VCaP (cell line): ENCODE results near the gene CPNE4.

Experiments
- H3K27ac ChIP-seq: fragments of 450-650 bp; 2 replicates; pipeline ENCODE4 v1.5.1; 2017
- CTCF ChIP-seq: fragments of 450-650 bp; conservative IDR thresholded peaks from 2 replicates; pipeline ENCODE4 v1.5.1; 2017; ENCODE audit warnings: mild to moderate bottlenecking, moderate library complexity

The CPNE4 gene

GRCh38 chr3:131535131-131535530 is 499.7 kb downstream of the CPNE4 start:
- H3K27ac ChIP-seq = no peak overlapping the region
- no peak for TF ChIP-seq CTCF

GRCh38 chr3:131532645-131533044 is 502.2 kb downstream of the CPNE4 start:
- no peak overlapping the region for H3K27ac ChIP-seq
- no peak for TF ChIP-seq CTCF

- no peak overlapping the region for H3K27ac ChIP-seq
- no peak for TF ChIP-seq CTCF
These were observed 504.0 kb downstream of the CPNE4 start for GRCh38 chr3:131530843-131531242.

- no peak overlapping the region for H3K27ac ChIP-seq
- no peak for TF ChIP-seq CTCF
These were observed 504.4 kb downstream of the CPNE4 start for GRCh38 chr3:131530388-131530787.

GRCh38 chr3:131526801-131527347 is 507.9 kb downstream of the CPNE4 start:
- peak overlapping the region; percentile 53; the same call in 1 of the 2 replicates for H3K27ac ChIP-seq
- peak; percentile 80 for TF ChIP-seq CTCF

GRCh38 chr3:131518680-131519079 is 516.1 kb downstream of the CPNE4 start:
- no peak overlapping the region for H3K27ac ChIP-seq
- TF ChIP-seq CTCF = no peak

GRCh38 chr3:131505421-131505820 is 529.4 kb downstream of the CPNE4 start:
- no peak overlapping the region for H3K27ac ChIP-seq
- no peak for TF ChIP-seq CTCF

GRCh38 chr3:131503320-131503635 is 531.5 kb downstream of the CPNE4 start:
- TF ChIP-seq CTCF = no peak
- H3K27ac ChIP-seq = peak overlapping the region; percentile 90
